ENCODE data around the gene IP6K3. TPM values are rescaled to one million over a fixed set of nuclear protein-coding genes. Genes with fewer than 3 reads are reported as not detected.

IP6K3 gene, protein sequence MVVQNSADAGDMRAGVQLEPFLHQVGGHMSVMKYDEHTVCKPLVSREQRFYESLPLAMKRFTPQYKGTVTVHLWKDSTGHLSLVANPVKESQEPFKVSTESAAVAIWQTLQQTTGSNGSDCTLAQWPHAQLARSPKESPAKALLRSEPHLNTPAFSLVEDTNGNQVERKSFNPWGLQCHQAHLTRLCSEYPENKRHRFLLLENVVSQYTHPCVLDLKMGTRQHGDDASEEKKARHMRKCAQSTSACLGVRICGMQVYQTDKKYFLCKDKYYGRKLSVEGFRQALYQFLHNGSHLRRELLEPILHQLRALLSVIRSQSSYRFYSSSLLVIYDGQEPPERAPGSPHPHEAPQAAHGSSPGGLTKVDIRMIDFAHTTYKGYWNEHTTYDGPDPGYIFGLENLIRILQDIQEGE
- 0.22 and 0.50 TPM in 2 replicates for total RNA-seq

DNA sequence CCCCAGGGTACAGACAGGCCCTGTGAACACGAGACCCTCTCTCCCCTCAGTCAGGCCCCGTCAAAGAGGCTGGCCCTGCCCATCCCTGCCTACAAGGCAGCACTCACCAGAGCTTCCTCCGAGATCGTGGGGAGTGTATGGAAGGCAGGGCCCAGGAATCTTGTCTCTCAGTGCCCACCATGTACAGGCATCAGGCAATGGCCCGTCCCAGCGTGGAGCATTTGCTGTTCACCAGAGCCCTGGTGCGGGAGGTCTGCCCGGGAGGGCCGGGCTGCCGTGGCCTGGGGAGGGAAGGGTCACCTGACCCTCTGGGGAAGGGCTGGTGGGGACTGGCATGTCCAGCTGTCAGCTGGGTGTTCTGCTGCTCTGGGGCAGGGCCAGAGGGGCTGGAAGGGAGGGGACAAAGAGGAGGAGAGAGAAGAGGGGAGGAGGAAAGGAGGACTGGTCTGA, at the start of gene IP6K3:
IP6K3 (minus strand) TSS at position 255 of the 450 bp plus-strand sequence. CDS start 11,429 bp downstream, outside the sequence.

DNA sequence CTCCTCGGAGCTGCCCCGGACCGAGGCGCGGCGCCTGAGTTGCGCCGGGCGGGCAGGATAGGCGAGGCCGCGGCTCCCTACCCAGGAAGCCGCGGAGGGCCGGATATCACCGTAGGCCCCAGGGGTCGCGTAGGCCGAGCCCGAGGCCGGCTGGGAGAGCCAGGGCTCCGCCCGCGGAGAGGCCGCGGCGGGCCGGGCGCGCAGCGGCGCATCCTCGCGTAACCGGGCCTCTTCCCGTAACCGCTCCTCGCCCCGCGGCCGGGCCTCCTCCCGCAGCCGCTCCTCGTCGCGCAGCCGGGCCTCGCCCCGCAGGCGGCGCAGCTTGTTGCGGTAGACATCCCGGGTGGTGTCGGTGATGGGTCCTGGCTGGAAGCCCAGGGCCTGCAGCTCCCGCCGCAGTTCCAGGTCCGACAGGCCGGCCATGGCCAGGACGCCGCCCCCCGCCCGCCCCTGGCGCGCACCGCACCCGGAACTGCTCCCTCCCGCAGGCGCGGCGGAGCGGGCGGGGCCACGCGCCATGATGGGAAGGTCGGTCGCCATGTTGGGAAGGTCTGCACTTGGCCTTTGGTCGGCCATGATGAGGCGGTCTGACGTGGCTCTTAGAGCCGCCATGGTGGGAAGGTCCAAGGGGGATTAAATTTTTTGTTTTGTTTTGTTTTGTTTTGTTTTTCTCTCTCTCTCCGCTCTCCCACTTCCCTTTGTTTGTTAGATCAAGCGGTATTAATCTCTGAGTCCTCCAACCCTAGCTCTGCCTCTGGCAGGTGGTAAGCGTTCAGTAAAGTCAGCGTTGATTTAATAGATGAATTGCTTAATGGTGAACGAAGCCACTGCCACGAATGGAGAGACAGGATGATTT, 42.2 kb upstream of the IP6K3 start, which contains the start of gene LEMD2:
LEMD2 (minus strand) TSS at position 437 of the 856 bp plus-strand sequence; CDS start at position 423, 14 bp downstream.

DNA sequence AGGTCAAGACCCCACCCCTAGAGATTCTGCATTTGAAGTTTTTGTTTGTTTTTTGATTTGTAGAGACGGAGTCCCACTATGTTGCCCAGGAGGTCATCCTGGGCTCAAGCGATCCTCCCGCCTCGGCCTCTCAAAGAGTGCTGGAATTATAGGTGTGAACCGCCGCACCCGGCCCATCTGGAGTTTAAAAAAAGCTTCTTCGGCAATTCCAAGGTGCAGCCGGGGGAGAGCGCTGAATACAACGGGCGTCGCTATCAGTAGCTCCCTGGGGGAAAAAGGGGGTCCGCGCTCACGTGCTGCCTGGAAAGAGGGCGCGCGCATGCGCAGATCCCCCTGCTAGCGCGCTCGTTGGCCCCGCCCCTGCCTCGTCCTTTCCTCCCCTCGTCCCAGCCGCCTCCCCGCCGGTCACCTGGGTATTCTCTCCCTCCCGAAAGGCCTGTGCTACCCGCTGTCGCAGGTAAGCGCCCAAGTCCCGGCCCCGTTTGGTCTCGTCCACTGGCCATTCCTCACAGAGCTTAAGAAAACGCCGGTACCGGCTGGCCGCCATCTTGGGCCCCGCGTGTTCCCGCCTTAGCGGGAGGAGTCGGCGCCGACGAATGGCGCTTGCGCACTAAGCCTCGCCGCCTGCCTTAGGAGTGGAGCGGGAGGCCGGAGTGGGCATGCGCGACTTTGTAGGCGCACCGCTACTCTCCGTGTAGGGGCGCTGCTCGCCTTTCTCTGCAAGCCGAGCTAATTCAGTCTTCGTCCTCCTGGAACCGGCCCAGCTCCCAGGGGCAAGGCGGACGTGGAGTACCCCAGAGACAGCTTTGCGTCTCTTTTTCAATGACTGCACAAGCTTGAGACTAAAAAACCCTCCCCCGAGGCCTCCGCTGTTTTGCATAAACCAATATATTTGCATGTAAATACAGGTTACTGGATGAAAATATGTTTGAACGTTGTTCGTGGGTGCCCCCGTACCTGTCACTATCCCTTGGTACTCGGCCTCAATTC, 35.3 kb downstream of the IP6K3 start, which contains the start of gene UQCC2:
UQCC2 (minus strand) TSS at position 561 of the 990 bp plus-strand sequence; CDS start at position 547, 14 bp downstream.

Other genes starting within 250 kb of the IP6K3 start
- gene BAK1, start 166.6 kb downstream of the IP6K3 start, total RNA-seq: 13.0 and 18.0 TPM in 2 replicates
- 55.4 and 86.4 TPM in 2 replicates for gene ITPR3, start 125.6 kb downstream of the IP6K3 start, total RNA-seq
- 31.3 and 42.6 TPM in 2 replicates for gene UQCC2, start 35.2 kb downstream of the IP6K3 start, total RNA-seq
- 64.7 and 66.3 TPM in 2 replicates for gene LEMD2, start 42.2 kb upstream of the IP6K3 start, total RNA-seq
- not detected in 2 replicates for gene MLN, start 57.1 kb upstream of the IP6K3 start, total RNA-seq

Measured in uterine smooth muscle cell (primary cell).